Stomach smooth muscle (tissue), 2 donors: Measurements from ENCODE around the gene G6PC1.
"Not testable (repeated sequence)": the region's sequence is repeated elsewhere in the genome, so short reads cannot be mapped to it uniquely, and the experiment has no call there.

ENCODE experiments used
- H3K27ac ChIP-seq: one replicate; pipeline ENCODE4 v1.7.0; 2013; ENCODE audit warnings: mild to moderate bottlenecking, low read length, inconsistent platforms
- H3K27me3 ChIP-seq, 2 donors: one replicate each; pipeline ENCODE4 v1.7.0; 2013; ENCODE audit warnings: low read length in 2 of 2; ENCODE audit not compliant: insufficient read depth in 2 of 2, control insufficient read depth in 1 of 2
- H3K36me3 ChIP-seq, 2 donors: one replicate each; pipeline ENCODE4 v1.7.0; 2013; ENCODE audit warnings: low read length in 2 of 2; ENCODE audit not compliant: control insufficient read depth in 2 of 2, insufficient read depth in 2 of 2
- H3K4me1 ChIP-seq: one replicate; pipeline ENCODE4 v1.7.0; 2013; ENCODE audit warnings: low read length; ENCODE audit not compliant: control insufficient read depth, insufficient read depth
- H3K4me3 ChIP-seq, 2 donors: one replicate each; pipeline ENCODE4 v1.7.0; 2013; ENCODE audit warnings: low read length in 2 of 2
- H3K9ac ChIP-seq, 2 donors: one replicate each; pipeline ENCODE4 v1.7.0; 2013; ENCODE audit warnings: low read length in 2 of 2, mild to moderate bottlenecking in 1 of 2
- H3K9me3 ChIP-seq, 2 donors: one replicate each; pipeline ENCODE4 v1.7.0; 2013; ENCODE audit warnings: low read length in 2 of 2; ENCODE audit not compliant: control insufficient read depth in 2 of 2
- donor health status: healthy.
- donor health status: Pancreatic carcinoma.

G6PC1 gene

DNA sequence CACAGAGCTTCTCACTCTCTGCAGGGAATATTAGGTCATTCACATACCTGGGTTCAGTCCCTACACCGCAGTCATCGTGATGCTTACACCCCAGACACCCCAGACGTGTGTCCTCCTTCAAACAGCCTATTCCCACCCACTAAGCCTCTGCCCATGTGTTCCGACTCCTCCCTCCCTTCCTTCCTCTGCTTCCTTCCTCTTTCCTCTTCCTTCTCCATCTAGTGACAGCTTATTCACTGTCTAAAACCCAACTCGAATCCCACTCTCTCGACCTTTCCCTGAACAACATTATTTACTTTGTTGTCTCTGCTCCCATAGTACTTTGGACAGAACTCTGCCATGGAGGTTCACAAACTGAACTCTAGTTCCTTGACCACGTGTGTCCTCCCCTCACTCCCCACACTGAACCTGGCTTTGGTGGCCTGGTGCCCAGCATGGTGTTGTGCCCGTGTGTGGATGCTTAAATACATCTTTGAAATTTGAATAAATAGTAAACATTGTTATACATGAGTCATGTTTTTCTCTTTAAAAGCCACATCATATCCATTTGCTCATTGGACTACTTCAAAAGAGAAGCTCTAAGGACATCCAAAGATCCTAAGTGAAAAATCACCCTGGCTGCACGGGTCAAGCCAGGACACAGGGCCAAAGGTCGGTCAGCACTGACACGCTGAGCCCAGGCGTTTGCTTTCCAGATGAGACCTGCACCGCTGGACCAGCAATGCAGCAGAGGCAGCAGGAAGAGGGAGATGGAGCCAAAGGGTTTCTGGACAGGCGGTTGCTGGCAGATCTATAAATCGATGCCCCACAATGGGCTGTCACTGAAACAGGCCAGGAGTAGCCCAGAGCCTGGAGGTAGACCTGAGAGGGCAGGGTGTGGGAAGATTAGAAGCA, 14.1 kb upstream of the G6PC1 start:
- H3K9me3 ChIP-seq = no peaks in the 10 kb centered on the region
- no peak overlapping the region for H3K9ac ChIP-seq
- H3K4me3 ChIP-seq = no peak overlapping the region
- no peaks in the 10 kb centered on the region for H3K36me3 ChIP-seq
- no peak overlapping the region for H3K27ac ChIP-seq
- H3K4me1 ChIP-seq = peaks cover 9% of the 10 kb centered on the region
- H3K27me3 ChIP-seq = no peaks in the 10 kb centered on the region

DNA sequence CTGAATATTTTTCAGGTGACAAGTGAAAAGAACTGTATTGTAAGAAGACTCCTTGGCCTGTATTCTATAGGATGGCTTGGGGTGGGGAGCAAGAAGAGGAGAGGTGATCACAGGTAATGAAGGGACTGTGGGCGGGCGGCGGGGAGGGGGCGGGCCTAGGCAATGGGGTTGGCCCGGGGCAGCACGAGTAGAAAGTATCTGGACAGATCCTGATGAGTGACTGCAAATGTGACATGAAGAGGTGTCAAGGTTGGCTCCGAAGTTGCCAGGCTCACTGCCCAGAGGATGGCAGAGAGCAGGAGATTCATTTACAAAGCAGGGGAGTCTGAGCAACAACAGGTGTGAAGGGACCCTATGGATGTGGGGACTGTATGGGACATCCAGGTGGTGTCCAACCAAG, 10.8 kb upstream of the G6PC1 start:
- Histone ChIP-seq H3K9ac (no peak overlapping the region), H3K4me1 (peaks cover 12% of the 10 kb centered on the region), H3K27ac (no peak overlapping the region), H3K4me3 (no peak overlapping the region), H3K27me3 (no peaks in the 10 kb centered on the region), H3K9me3 (no peaks in the 10 kb centered on the region), H3K36me3 (no peaks in the 10 kb centered on the region)

DNA sequence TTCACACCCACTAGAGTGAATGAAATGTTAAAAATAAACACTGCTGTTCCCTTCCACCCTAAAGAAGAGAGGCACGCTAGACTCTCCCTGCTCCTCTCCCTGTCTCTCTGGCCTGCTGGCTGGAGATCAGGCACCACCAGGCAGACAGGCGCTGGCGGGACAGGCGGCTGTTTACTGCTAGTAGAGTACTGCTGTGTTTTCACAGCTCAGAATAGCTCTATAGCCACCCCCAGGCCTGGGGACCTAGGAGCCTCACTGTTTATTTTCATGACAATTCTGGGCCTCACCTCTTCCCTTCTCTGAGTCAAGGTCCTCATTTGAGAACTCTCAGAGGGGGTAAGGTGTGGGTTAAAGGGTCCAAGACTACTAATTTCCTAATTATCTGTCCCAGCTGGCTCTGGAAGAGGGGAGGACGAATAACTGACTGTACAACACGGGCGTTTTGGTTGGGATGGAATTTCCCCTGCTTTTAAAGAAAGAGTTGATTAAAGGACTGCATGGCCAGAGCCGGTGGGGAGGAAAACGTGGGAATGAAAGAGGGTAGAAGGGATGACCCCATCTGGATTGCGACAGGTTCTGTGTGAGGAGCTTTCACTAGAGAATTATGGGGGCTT, 9.0 kb upstream of the G6PC1 start:
- peaks cover 17% of the 10 kb centered on the region for H3K4me1 ChIP-seq

DNA sequence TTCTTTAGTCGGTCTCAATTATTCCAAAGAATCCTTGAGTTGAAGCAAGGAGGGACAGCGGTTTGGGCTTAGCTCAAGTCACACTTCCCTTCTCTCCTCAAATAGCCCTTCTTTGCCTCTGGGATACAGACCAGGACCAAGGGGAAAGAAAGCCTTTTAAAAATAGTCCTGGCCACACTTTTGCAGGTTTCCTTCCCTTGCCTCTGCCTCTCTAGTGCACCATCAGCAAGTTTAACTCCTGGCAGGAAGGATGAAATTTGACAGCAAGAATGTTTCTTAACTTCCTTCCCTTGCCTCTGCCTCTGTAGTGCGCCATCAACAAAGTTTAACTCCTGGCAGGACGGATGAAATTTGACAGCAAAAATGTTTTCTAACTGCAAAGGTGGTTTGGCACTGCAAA, 7.2 kb upstream of the G6PC1 start:
- no peak overlapping the region for H3K4me3 ChIP-seq
- no peaks in the 10 kb centered on the region for H3K27me3 ChIP-seq
- H3K36me3 ChIP-seq = no peaks in the 10 kb centered on the region
- no peak overlapping the region for H3K27ac ChIP-seq
- no peak overlapping the region for H3K9ac ChIP-seq
- peaks cover 17% of the 10 kb centered on the region for H3K4me1 ChIP-seq
- H3K9me3 ChIP-seq = no peaks in the 10 kb centered on the region

More for the DNA sequence above, 9.0 kb upstream of the G6PC1 start:
- Histone ChIP-seq H3K27ac (peak overlapping the region; percentile 80), H3K36me3 (no peaks in the 10 kb centered on the region), H3K9ac (peak overlapping the region; percentile 17 to 78), H3K9me3 (no peaks in the 10 kb centered on the region), H3K27me3 (no peaks in the 10 kb centered on the region), H3K4me3 (peak overlapping the region in 1 of 2 donors; percentile 29)

DNA sequence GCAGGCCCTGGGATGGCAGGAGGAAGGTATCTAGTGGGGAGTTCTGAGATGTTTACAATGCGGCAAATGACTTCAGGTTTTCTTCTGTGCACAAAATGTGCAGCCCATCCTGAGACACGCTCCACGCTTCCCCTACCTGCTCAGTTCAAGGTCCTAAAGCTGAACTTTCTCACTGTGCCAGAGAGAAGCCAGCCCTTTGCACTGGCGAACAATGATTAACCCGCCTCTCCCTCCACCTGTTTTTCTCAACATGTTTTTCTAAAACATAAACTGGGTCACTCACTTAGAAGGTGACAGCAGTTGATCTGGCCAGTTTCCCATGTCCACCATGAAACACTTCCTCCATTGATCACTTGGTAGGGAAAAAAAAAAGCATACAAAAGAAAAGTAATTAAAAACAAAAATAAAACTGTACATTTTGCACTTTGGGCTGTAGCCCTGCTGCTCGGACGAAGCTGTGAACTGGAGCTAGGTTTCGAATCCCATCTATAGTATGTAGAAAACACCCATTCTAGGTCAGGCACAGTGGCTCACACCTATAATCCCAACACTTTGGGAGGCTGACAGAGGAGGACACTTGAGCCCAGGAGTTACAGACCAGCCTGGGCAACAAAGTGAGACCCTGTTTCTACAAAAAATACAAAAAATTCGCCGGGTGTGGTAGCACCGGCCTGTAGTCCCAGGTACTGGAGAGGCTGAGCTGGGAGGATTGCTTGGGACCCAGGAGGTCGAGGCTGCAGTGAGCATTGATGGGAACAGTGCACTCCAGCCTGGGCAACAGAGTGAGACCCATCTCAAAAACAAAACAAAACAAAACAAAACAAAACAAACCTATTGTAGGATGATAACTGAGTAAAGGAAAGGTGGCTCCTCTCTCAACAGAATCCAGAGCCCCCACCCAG, 6.1 kb upstream of the G6PC1 start:
- Histone ChIP-seq H3K4me1 (peaks cover 17% of the 10 kb centered on the region), H3K9me3 (no peaks in the 10 kb centered on the region), H3K27ac (no peak overlapping the region), H3K27me3 (no peaks in the 10 kb centered on the region), H3K36me3 (no peaks in the 10 kb centered on the region), H3K9ac (peak overlapping the region in 1 of 2 donors; percentile 13), H3K4me3 (no peak overlapping the region)

DNA sequence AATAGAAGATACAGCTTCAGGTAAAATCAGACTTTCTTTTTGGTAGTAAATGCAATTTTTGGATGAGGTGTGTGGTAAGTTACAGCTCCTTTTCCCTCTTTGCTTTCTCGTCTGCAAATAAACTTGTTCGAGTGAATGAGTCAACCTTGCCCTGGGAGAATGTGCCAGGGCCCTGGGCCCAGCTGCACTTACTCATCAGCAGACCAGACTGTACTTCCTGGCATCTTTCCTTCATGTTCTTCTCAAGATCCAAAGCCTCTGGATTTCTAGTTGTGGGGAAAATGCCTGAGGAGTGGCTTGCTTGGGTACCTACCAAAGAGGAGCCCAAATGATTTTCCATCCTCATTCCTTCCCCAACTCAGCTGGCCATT, 5.4 kb upstream of the G6PC1 start:
- Histone ChIP-seq H3K36me3 (no peaks in the 10 kb centered on the region), H3K9me3 (no peaks in the 10 kb centered on the region), H3K9ac (no peak overlapping the region), H3K4me1 (peaks cover 17% of the 10 kb centered on the region), H3K4me3 (no peak overlapping the region), H3K27me3 (no peaks in the 10 kb centered on the region), H3K27ac (no peak overlapping the region)

DNA sequence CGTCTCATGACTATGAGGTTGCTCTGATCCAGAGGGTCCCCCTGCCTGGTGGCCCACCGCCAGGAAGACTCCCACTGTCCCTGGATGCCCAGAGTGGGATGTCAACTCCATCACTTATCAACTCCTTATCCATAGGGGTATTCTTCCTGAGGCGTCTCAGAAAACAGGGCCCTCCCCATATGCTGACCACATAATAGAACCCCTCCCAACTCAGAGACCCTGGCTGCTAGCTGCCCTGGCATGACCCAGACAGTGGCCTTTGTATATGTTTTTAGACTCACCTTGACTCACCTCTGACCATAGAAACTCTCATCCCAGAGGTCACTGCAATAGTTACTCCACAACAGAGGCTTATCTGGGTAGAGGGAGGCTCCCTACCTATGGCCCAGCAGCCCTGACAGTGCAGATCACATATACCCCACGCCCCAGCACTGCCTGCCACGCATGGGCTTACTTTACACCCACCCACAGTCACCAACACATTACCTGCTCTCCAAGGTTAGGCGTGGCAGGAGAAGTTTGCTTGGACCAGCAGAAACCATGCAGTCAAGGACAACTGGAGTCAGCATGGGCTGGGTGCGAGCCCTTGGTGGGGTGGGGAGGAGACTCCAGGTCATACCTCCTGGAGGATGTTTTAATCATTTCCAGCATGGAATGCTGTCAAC, 2.3 kb upstream of the G6PC1 start:
- no peaks in the 10 kb centered on the region for H3K27me3 ChIP-seq
- H3K36me3 ChIP-seq = no peaks in the 10 kb centered on the region
- no peak overlapping the region for H3K4me3 ChIP-seq
- no peaks in the 10 kb centered on the region for H3K9me3 ChIP-seq
- peaks cover 4% of the 10 kb centered on the region for H3K4me1 ChIP-seq
- no peak overlapping the region for H3K9ac ChIP-seq
- H3K27ac ChIP-seq = no peak overlapping the region

DNA sequence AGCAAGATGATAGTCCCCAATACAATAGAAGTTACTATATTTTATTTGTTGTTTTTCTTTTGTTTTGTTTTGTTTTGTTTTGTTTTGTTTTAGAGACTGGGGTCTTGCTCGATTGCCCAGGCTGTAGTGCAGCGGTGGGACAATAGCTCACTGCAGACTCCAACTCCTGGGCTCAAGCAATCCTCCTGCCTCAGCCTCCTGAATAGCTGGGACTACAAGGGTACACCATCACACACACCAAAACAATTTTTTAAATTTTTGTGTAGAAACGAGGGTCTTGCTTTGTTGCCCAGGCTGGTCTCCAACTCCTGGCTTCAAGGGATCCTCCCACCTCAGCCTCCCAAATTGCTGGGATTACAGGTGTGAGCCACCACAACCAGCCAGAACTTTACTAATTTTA, 618 bp upstream of the G6PC1 start:
- H3K9me3 ChIP-seq, H3K9ac ChIP-seq, H3K27ac ChIP-seq, H3K27me3 ChIP-seq, H3K4me1 ChIP-seq, H3K4me3 ChIP-seq, H3K36me3 ChIP-seq: not testable (repeated sequence)

DNA sequence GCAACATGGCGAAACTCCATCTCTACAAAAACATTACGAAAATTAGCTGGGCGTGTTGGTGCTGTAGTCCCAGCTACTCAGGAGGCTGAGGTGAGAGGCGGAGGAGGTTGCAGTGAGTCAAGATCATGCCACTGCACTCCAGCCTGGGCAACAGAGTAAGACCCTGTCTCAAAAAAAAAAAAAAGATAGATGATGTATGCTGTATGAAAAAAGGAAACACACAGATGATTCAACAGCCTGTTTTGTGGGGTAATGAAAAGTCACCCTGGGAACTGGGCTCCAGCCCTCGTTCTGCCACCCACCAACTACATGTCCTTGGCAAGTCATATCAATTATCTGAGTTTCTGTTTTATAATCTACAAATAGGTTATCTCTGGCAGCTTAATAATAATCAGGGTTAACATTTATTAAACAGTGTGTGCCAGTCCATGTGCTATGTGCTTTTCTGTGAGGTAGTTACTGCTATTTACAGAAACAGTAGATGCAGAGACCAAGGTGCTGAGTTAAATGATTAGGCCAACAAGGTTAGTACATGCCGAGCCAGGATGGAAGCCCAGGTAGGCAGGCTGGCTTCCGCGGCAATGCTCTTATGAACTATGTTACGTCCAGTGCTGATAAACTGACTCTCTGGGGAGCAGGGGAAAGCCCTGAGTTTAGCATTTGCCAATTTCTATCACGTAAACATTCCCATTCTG, 1.1 kb downstream of the G6PC1 start:
- no peak overlapping the region for H3K9ac ChIP-seq
- no peak overlapping the region for H3K27ac ChIP-seq
- no peaks in the 10 kb centered on the region for H3K27me3 ChIP-seq
- H3K9me3 ChIP-seq = no peaks in the 10 kb centered on the region
- no peaks in the 10 kb centered on the region for H3K36me3 ChIP-seq
- H3K4me1 ChIP-seq = no peaks in the 10 kb centered on the region
- no peak overlapping the region for H3K4me3 ChIP-seq

DNA sequence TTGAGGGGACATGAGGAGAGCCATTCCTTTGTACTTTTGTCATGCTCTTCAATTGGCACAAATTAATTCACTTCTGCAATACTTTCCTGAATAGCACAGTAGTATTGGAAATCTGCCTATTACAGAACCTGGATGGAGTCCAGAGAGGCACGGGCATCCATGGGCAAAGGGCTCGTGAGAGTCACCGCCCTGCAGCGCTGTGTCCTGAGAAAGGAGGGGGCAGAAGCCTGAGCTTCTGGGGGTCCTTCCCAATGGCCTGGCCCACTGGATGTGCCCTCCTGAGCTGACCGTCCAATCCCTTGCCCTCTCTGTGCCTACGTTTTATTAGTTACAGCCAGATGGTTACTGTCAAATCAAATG, 3.5 kb downstream of the G6PC1 start:
- H3K4me1 ChIP-seq = no peaks in the 10 kb centered on the region
- no peaks in the 10 kb centered on the region for H3K9me3 ChIP-seq
- H3K27ac ChIP-seq = no peak overlapping the region
- no peak overlapping the region for H3K9ac ChIP-seq
- H3K4me3 ChIP-seq = no peak overlapping the region
- peaks cover 0 to 2% of the 10 kb centered on the region in 2 donors for H3K27me3 ChIP-seq
- no peaks in the 10 kb centered on the region for H3K36me3 ChIP-seq
